Measurements from ENCODE around the gene TBC1D14.

The TBC1D14 gene

DNA sequence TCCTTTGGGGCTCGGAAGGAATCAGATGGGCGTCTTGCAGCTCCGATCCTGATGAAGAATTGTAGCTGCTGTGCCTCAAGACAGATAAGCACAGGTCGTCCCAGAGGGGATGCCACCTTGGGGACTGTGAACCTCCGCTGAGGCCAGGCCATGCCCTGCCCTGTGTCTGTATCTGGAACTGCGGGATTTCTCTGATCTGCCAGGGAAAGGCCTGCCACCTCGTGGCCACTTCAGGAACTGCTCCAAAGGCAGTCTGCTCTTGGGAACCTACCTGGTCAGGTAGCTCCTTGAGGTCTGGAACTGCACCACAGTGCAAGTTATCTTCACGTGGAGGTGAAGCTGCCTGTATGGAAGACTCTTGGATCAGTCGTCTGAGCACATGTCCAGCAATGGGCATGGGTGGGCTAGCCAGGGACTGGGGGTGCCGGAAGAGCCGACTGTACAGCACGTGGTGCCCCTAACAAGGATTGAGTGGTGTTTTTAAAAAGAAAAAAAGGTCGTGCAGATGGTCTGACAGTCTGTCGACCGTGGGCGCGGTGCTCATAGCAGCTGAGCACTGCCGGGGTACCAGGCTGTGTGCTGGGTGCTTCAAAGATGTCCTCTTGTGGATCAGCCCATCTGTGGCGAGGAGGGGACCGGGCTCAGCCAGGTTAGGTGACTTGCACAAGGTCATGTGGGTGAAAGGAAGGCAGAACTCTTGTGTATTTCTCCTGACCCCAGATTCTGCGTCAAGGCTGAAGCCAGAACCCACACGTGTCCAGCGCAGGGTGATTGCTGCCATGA, 161.3 kb downstream of the TBC1D14 start:
- DNase-seq (ENCODE audit: extremely low read depth, insufficient read length): peak; percentile 68
- H3K27me3 ChIP-seq (replicated peaks; ENCODE audit: control insufficient read depth, insufficient read depth, low read length): no peaks in the 10 kb centered on the region
- H3K36me3 ChIP-seq (ENCODE audit: control insufficient read depth, insufficient read depth, low read length): no peaks in the 10 kb centered on the region
- no peak overlapping the region for H3K4me3 ChIP-seq (replicated peaks; ENCODE audit: low read depth, low read length)
- TF ChIP-seq, protein P1, sequence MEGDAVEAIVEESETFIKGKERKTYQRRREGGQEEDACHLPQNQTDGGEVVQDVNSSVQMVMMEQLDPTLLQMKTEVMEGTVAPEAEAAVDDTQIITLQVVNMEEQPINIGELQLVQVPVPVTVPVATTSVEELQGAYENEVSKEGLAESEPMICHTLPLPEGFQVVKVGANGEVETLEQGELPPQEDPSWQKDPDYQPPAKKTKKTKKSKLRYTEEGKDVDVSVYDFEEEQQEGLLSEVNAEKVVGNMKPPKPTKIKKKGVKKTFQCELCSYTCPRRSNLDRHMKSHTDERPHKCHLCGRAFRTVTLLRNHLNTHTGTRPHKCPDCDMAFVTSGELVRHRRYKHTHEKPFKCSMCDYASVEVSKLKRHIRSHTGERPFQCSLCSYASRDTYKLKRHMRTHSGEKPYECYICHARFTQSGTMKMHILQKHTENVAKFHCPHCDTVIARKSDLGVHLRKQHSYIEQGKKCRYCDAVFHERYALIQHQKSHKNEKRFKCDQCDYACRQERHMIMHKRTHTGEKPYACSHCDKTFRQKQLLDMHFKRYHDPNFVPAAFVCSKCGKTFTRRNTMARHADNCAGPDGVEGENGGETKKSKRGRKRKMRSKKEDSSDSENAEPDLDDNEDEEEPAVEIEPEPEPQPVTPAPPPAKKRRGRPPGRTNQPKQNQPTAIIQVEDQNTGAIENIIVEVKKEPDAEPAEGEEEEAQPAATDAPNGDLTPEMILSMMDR (IDR thresholded peaks at IDR 0.05; ENCODE audit: insufficient read depth, low read length, poor library complexity, severe bottlenecking): peak; percentile 93

GRCh38 chr4:7073059-7073458, 163.4 kb downstream of the TBC1D14 start:
- Histone ChIP-seq H3K36me3 (ENCODE audit: control insufficient read depth, insufficient read depth, low read length) (no peaks in the 10 kb centered on the region), H3K4me3 (replicated peaks; ENCODE audit: low read depth, low read length) (no peak overlapping the region), H3K27me3 (replicated peaks; ENCODE audit: control insufficient read depth, insufficient read depth, low read length) (no peaks in the 10 kb centered on the region; the same call in 1 of the 2 replicates)
- TF ChIP-seq, protein P1 (IDR thresholded peaks at IDR 0.05; ENCODE audit: insufficient read depth, low read length, poor library complexity, severe bottlenecking): no peak
- DNase-seq (ENCODE audit: extremely low read depth, insufficient read length): no peak

DNA sequence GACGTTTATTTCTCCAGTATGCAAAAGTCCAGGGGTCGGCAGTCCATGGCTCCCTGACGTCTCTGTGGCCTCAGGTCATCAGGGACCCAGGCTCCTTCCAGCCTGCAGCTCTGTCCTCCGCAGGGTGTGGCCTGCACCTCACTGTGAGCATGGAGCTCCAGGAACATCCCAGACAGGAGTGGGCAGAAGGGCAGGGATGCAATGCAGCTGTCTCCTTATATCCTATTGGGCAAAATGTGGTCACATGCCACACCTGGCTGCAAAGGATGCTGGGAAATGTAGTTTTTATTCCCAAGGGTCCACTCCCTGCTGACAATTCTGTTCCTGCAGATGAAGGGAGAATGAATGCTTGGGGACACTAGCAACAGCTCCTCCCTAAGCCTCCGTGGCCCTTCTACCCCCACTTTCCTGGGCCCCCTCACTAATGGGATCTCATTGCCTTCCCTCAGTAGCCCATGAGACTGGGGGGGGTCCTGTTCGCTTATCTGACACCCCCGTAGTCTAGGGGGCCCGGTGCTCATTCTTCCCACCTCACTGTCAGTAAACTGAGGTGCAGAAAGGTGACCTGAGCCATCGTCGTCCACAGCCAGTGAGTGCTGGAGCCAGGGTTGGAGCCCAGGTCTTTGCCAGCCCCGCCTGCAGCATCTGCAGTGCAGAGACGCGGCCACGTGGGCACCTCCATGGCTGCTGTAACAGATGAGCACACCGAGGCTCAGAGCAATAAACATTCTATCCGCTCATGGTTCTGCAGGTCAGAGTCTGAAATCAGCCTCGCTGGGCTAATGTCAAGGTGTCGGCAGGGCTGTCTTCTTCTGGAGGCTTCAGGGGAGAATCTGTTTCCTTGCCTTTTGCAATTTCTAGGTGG, 164.1 kb downstream of the TBC1D14 start:
- TF ChIP-seq, protein P1 (IDR thresholded peaks at IDR 0.05; ENCODE audit: insufficient read depth, low read length, poor library complexity, severe bottlenecking): no peak
- DNase-seq (ENCODE audit: extremely low read depth, insufficient read length): no peak
- no peak overlapping the region for H3K4me3 ChIP-seq (replicated peaks; ENCODE audit: low read depth, low read length)
- H3K36me3 ChIP-seq (ENCODE audit: control insufficient read depth, insufficient read depth, low read length): no peaks in the 10 kb centered on the region
- H3K27me3 ChIP-seq (replicated peaks; ENCODE audit: control insufficient read depth, insufficient read depth, low read length): no peaks in the 10 kb centered on the region; the same call in 1 of the 2 replicates

DNA sequence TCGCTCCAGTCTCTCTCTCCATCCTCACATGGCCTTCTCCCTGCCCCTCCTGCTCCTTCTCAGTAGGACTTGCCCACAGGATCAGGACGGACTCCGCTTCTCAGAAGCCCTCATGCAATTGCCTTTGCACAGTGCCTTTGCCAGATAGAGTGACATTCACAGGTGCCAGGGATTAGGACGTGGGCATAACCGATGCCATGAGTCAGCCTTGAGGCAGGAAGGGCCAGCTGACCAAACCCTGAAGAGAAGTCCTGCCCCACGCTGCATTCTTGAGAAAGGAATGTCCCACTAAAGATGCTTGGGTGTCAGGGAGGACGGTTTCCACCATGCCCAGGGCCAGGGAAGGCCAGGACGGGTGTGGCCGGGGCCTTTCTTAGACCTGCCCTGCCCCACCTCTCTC, 164.8 kb downstream of the TBC1D14 start:
- no peak for DNase-seq (ENCODE audit: extremely low read depth, insufficient read length)
- TF ChIP-seq, protein P1 (IDR thresholded peaks at IDR 0.05; ENCODE audit: insufficient read depth, low read length, poor library complexity, severe bottlenecking): no peak
- no peaks in the 10 kb centered on the region; the same call in 1 of the 2 replicates for H3K27me3 ChIP-seq (replicated peaks; ENCODE audit: control insufficient read depth, insufficient read depth, low read length)

GRCh38 chr4:7075962-7076695, 166.5 kb downstream of the TBC1D14 start:
- H3K4me3 ChIP-seq (replicated peaks; ENCODE audit: low read depth, low read length): no peak overlapping the region
- H3K27me3 ChIP-seq (replicated peaks; ENCODE audit: control insufficient read depth, insufficient read depth, low read length): no peaks in the 10 kb centered on the region; the same call in 1 of the 2 replicates
- no peak for DNase-seq (ENCODE audit: extremely low read depth, insufficient read length)
- TF ChIP-seq, protein P1 (IDR thresholded peaks at IDR 0.05; ENCODE audit: insufficient read depth, low read length, poor library complexity, severe bottlenecking): no peak
- no peaks in the 10 kb centered on the region for H3K36me3 ChIP-seq (ENCODE audit: control insufficient read depth, insufficient read depth, low read length)

More for the DNA sequence above, 164.8 kb downstream of the TBC1D14 start:
- H3K4me3 ChIP-seq (replicated peaks; ENCODE audit: low read depth, low read length): no peak overlapping the region
- H3K36me3 ChIP-seq (ENCODE audit: control insufficient read depth, insufficient read depth, low read length): no peaks in the 10 kb centered on the region

Data from GM06990 (cell line).